ENCODE data around the gene RYR2.

DNA sequence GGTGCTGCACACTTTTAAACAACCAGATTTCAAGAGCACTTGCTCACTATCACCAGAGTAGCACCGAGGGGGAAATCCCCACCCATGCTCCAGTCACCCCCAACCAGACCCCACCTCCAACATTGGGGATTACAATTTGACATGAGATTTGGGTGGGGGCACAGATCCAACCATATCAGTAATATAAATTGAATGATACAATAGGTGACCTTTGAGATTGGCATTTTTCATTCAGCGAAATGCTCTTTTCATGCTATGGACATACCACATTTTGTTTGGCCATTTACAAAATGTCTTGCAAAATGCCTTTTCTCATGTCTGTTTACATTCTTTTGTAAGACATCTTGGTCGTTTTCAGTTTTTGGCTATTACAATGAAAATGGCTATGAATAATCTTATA is 23.9 kb downstream of the RYR2 start:
- TF ChIP-seq, protein P1, sequence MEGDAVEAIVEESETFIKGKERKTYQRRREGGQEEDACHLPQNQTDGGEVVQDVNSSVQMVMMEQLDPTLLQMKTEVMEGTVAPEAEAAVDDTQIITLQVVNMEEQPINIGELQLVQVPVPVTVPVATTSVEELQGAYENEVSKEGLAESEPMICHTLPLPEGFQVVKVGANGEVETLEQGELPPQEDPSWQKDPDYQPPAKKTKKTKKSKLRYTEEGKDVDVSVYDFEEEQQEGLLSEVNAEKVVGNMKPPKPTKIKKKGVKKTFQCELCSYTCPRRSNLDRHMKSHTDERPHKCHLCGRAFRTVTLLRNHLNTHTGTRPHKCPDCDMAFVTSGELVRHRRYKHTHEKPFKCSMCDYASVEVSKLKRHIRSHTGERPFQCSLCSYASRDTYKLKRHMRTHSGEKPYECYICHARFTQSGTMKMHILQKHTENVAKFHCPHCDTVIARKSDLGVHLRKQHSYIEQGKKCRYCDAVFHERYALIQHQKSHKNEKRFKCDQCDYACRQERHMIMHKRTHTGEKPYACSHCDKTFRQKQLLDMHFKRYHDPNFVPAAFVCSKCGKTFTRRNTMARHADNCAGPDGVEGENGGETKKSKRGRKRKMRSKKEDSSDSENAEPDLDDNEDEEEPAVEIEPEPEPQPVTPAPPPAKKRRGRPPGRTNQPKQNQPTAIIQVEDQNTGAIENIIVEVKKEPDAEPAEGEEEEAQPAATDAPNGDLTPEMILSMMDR (IDR thresholded peaks at IDR 0.05): no peak
- TF ChIP-seq EZH2phosphoT487 (IDR thresholded peaks at IDR 0.05): no peak
